Liver (tissue), 9 donors: ENCODE measurements around the gene MAPK9. TPM values are rescaled to one million over a fixed set of nuclear protein-coding genes. Genes with fewer than 3 reads are reported as not detected.

ENCODE experiments used
- DNase-seq: peaks from one replicate; pipeline ENCODE4 v3.0.0-alpha.2; 2017; ENCODE audit warnings: low spot score
- H3K27ac ChIP-seq, 2 donors: one replicate each; pipeline ENCODE4 v1.7.0; 2013; ENCODE audit warnings: inconsistent platforms in 2 of 2, low read length in 2 of 2, control low read depth in 1 of 2, low read depth in 1 of 2, mild to moderate bottlenecking in 1 of 2
- H3K27me3 ChIP-seq, 4 donors: one replicate each; pipeline versions ENCODE4 v1.6.1 to v1.7.0; 2013; ENCODE audit warnings: low read length in 3 of 4, inconsistent platforms in 1 of 4, mild to moderate bottlenecking in 1 of 4, moderate library complexity in 1 of 4; ENCODE audit not compliant: control insufficient read depth in 4 of 4, insufficient read depth in 4 of 4
- H3K36me3 ChIP-seq, 4 donors: one replicate each; pipeline versions ENCODE4 v1.6.1 to v1.7.0; 2013; ENCODE audit warnings: low read length in 3 of 4, mild to moderate bottlenecking in 3 of 4, low read depth in 1 of 4, moderate library complexity in 1 of 4; ENCODE audit not compliant: control insufficient read depth in 4 of 4, insufficient read depth in 3 of 4
- H3K4me1 ChIP-seq, 4 donors: one replicate each; pipeline versions ENCODE4 v1.6.1 to v1.7.0; 2013; ENCODE audit warnings: low read length in 3 of 4, mild to moderate bottlenecking in 3 of 4, moderate library complexity in 1 of 4; ENCODE audit not compliant: control insufficient read depth in 4 of 4, insufficient read depth in 4 of 4
- H3K4me3 ChIP-seq, 3 donors: one replicate each; pipeline versions ENCODE4 v1.6.1 to v1.7.0; 2013; ENCODE audit warnings: low read length in 3 of 3, control low read depth in 1 of 3, low read depth in 1 of 3, mild to moderate bottlenecking in 1 of 3
- H3K9ac ChIP-seq, 2 donors: one replicate each; pipeline ENCODE4 v1.7.0; 2013; ENCODE audit warnings: low read length in 2 of 2, mild to moderate bottlenecking in 2 of 2, moderate library complexity in 2 of 2, control low read depth in 1 of 2, low read depth in 1 of 2
- H3K9me3 ChIP-seq, 4 donors: one replicate each; pipeline versions ENCODE4 v1.6.1 to v1.7.0; 2013; ENCODE audit warnings: low read length in 3 of 4; ENCODE audit not compliant: control insufficient read depth in 4 of 4
- CTCF ChIP-seq: fragments of 150-350 bp; IDR thresholded peaks from 2 replicates; pipeline ENCODE4 v1.5.1; 2017; ENCODE audit warnings: improper control_type of control experiment, low read depth, low read length; ENCODE audit not compliant: missing input control
- EGR1 ChIP-seq, 2 donors: IDR thresholded peaks; 2 replicates each; pipeline ENCODE4 v1.6.1; 2016 to 2018; ENCODE audit warnings: antibody characterized with exemption in 2 of 2, low read depth in 2 of 2
- FOXA1 ChIP-seq: IDR thresholded peaks from 2 replicates; pipeline ENCODE4 v1.6.1; 2016; ENCODE audit warnings: antibody characterized with exemption
- FOXA2 ChIP-seq: IDR thresholded peaks from 2 replicates; pipeline ENCODE4 v1.6.1; 2016; ENCODE audit warnings: antibody characterized with exemption
- GABPA ChIP-seq, 2 donors: IDR thresholded peaks in 1 of 2; conservative IDR thresholded peaks in 1 of 2; 2 replicates each; pipeline ENCODE4 v1.6.1; 2016; ENCODE audit warnings: antibody characterized with exemption in 2 of 2, mild to moderate bottlenecking in 1 of 2, moderate library complexity in 1 of 2
- HNF4A ChIP-seq, 2 donors: conservative IDR thresholded peaks; 2 replicates each; pipeline ENCODE4 v1.6.1; 2016; ENCODE audit warnings: antibody characterized with exemption in 2 of 2, mild to moderate bottlenecking in 2 of 2
- HNF4G ChIP-seq: IDR thresholded peaks from 2 replicates; pipeline ENCODE4 v1.6.1; 2016; ENCODE audit warnings: antibody characterized with exemption
- RAD21 ChIP-seq, 2 donors: IDR thresholded peaks; 2 replicates each; pipeline ENCODE4 v1.6.1; 2016; ENCODE audit warnings: antibody characterized with exemption in 2 of 2, mild to moderate bottlenecking in 2 of 2
- REST ChIP-seq: IDR thresholded peaks from 2 replicates; pipeline ENCODE4 v1.6.1; 2016; ENCODE audit warnings: antibody characterized with exemption, mild to moderate bottlenecking
- RXRA ChIP-seq, 2 donors: IDR thresholded peaks; 2 replicates each; pipeline ENCODE4 v1.6.1; 2017 to 2018; ENCODE audit warnings: antibody characterized with exemption in 2 of 2, mild to moderate bottlenecking in 1 of 2
- SP1 ChIP-seq: IDR thresholded peaks from 2 replicates; pipeline ENCODE4 v1.6.1; 2018; ENCODE audit warnings: antibody characterized with exemption, mild to moderate bottlenecking
- YY1 ChIP-seq: IDR thresholded peaks from 2 replicates; pipeline ENCODE4 v1.6.1; 2016; ENCODE audit warnings: antibody characterized with exemption, mild to moderate bottlenecking
- ZBTB33 ChIP-seq: IDR thresholded peaks from 2 replicates; pipeline ENCODE4 v1.6.1; 2016; ENCODE audit warnings: antibody characterized with exemption
- WGBS: extraction: QIAGEN DNeasy Blood & Tissue Kit; methylation state at CpG from one replicate; pipeline ENCODE4 v1.1.7; 2013; 5-methylcytosine and 5-hydroxymethylcytosine counted together
- polyA plus RNA-seq, 2 donors: library from polyadenylated mRNA; stranded (reverse) in 1 of 2; unstranded in 1 of 2; fragments of 200-250 nt in 1 of 2; fragments of >200 nt in 1 of 2; fragmentation: Nextera tagmentation in 1 of 2; extraction: Ambion mirVana in 1 of 2; gene quantifications; one replicate each; pipeline versions ENCODE4 v1.2.1 to v1.2.3, GENCODE V29; 2013 to 2015
- total RNA-seq, 2 donors: library from RNA; depleted of rRNA; stranded (reverse); fragments of >200 nt; gene quantifications; one replicate each; pipeline ENCODE4 v1.2.3, GENCODE V29; 2014
- donor health status: healthy.
- donor health status: healthy.
- donor health status: healthy.
- donor health status: healthy.
- donor health status: healthy.

Gene MAPK9
- total and polyA plus RNA-seq, 4 donors = 3.8 to 22.7 (median 12.8) TPM

GRCh38 chr5:180199390-180199789, 92.5 kb downstream of the MAPK9 start:
- no peaks in the 10 kb centered on the region for H3K36me3 ChIP-seq
- no peak overlapping the region for H3K4me3 ChIP-seq
- no peaks in the 10 kb centered on the region for H3K4me1 ChIP-seq
- DNase-seq = no peak
- no peak overlapping the region for H3K9ac ChIP-seq
- H3K9me3 ChIP-seq = peaks cover 0 to 4% (median 2%) of the 10 kb centered on the region in 4 donors
- WGBS = 54% methylated on average over 8 of the region's 8 CpGs
- peaks cover 0 to 4% (median 0%) of the 10 kb centered on the region in 4 donors for H3K27me3 ChIP-seq
- no peak overlapping the region for H3K27ac ChIP-seq
- TF ChIP-seq GABPA (IDR thresholded peaks at IDR 0.05 in 1 of 2, conservative IDR thresholded peaks at IDR 0.05 in 1 of 2) = no peak
- TF ChIP-seq CTCF = no peak
- TF ChIP-seq RXRA (IDR thresholded peaks at IDR 0.05) = no peak
- no peak for TF ChIP-seq FOXA2
- TF ChIP-seq REST = no peak
- no peak for TF ChIP-seq HNF4A (conservative IDR thresholded peaks at IDR 0.05)
- TF ChIP-seq SP1 = no peak
- no peak for TF ChIP-seq HNF4G
- TF ChIP-seq YY1 = no peak
- no peak for TF ChIP-seq FOXA1
- TF ChIP-seq RAD21 (IDR thresholded peaks at IDR 0.05) = no peak
- TF ChIP-seq ZBTB33 = no peak

- no peak overlapping the region for H3K9ac ChIP-seq
- no peak for TF ChIP-seq SP1
- TF ChIP-seq RAD21 (IDR thresholded peaks at IDR 0.05) = no peak
- no peak for TF ChIP-seq REST
- no peak for TF ChIP-seq CTCF
- no peak for TF ChIP-seq ZBTB33
- TF ChIP-seq EGR1 (IDR thresholded peaks at IDR 0.05; ENCODE audit: low read depth in 2 of 2) = no peak
- 95% methylated on average over 4 of the region's 4 CpGs for WGBS
- peaks cover 0 to 5% (median 2%) of the 10 kb centered on the region in 4 donors for H3K9me3 ChIP-seq
- H3K4me3 ChIP-seq = no peak overlapping the region
- H3K36me3 ChIP-seq = no peaks in the 10 kb centered on the region
- no peaks in the 10 kb centered on the region for H3K4me1 ChIP-seq
- H3K27ac ChIP-seq = no peak overlapping the region
- H3K27me3 ChIP-seq = peaks cover 0 to 4% (median 0%) of the 10 kb centered on the region in 4 donors
- no peak for DNase-seq
Measured at GRCh38 chr5:180198208-180198607, 93.7 kb downstream of the MAPK9 start.
